Measurements from ENCODE around the gene TENM3.
A peak's percentile ranks its signal among the peaks of the same experiment; 100 is the strongest.
"Not testable (repeated sequence)": the region's sequence is repeated elsewhere in the genome, so short reads cannot be mapped to it uniquely, and the experiment has no call there.

The TENM3 gene

DNA sequence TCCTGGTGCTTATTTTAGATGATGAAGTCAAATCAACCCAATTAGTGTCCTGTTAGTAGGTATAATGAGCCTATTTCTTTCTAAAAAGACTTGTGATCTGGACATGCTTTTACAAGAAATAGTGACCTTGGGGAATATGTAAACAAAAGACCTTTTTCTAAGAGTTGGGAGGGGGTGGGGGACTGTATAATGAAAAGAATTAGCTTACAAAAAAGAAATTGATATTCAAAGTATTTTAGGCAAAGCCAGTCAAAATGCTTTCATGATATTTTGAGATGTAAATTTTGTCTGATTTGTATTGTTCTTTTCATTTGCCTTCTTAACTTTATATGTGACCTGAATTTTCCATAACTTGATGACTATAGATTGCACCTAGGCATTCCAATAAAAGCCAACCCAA lies 559.4 kb downstream of the TENM3 start:
- DNase-seq, result no peak

GRCh38 chr4:182803235-182803634 lies 560.0 kb downstream of the TENM3 start:
- DNase-seq, result no peak

GRCh38 chr4:182804131-182804530 lies 560.9 kb downstream of the TENM3 start:
- no peak for DNase-seq

DNA sequence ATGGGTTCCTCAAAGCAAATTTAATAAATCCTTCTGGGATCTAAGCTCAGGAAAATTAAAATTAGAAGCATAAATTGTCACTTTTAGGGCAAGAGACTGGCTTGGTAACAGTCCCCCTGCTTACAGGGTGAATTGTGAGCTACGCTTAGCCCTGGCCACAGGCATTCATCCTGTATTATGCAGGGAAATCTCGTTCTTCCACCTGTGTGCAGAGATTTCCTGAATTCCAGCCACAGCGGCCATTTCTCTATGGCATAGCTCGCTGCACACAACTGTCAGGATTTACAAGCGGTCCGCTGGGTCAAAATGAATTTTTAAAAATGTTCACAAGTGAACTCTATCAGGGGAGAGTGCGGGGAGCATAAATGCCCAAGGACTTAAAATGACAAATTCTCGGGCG lies 562.1 kb downstream of the TENM3 start:
- DNase-seq, result no peak

DNA sequence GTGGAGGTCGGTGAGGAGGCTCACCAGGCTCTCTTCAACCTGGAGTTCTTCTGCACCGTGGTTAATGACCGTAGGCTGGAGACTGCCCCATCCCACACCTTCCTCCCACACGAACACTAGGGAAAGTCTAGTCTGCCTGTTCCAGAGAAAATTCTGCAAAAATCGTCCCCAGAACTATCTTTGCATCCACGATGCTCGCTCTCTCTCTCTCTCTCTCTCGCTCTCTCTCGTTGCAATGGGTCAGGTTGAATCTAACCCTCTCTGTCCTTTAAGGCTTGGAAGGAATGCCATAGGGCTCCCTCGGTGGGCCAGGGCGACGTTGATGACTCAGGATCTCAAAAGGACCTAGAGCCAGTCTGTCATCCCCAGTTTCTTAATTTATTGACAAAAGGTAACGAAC lies 562.5 kb downstream of the TENM3 start:
- no peak for DNase-seq

DNA sequence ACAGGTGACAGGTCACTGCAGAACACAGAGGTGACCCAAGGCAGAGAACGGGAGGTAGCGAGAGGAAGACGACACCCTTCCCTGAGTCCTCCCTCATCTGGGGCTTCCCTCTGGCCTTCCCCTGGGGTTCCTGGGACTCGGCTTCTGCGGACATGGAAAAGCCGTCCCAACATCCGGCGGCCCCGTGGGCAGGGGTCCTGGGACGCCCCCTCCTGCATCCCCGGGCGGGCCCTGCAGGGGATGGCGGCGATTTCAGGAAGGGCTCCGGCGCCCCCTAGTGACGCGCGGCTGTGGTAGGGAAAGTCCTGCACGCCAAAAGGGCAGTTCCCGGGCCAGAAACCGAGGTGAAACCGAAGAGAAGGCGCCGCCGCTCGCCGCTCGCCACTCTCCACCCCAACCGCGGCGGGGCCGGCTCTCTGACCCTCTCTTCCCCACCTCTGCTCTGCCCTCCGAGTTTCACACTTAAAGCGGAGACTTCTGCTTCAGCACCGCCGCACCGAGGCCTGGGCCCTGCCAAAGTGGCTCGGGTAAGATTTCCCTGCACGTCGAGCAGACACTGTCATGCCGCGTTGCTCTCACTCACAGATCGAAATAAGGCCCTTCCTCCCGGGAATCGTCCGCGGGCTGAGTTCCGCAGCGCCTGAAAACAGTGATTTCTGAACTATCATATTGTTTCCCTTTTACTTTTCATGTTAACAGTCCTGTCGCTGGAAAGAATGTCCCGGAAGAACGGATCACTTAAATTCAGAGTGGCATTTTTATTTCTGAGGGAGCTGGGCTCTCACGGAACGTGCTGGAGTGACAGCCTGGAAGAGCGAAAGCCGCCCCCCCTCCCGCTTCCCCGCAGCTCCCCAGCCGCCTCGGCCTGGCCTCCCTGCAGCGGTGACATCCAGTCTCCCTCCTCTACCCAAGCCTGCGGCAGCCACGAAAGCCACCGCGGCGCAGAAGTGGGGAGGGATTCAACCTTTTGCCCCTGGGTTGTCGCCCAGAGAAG lies 563.4 kb downstream of the TENM3 start:
- peak; percentile 40 for DNase-seq

DNA sequence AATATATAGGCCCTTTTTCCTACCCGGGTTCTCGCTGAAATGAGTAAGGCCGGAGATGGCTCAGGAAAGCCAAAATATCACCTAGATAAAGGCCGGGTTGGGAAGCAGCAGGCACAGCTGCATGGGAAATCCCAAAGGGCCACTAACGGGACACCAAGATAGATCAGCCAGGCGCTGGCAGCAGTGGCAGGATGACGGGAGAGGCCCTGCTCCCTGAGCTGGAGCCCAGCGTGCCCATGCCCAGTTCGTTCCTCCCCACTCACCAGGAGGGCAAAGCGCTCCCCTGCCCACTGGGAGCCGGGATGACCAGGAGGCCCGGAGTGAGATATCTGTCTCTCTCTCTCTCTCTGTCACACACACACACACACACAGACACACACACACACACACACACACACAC lies 564.1 kb downstream of the TENM3 start:
- no peak for DNase-seq

- no peak for DNase-seq
These were observed 564.8 kb downstream of the TENM3 start for GRCh38 chr4:182807767-182808548.

GRCh38 chr4:182808673-182809416 lies 565.6 kb downstream of the TENM3 start:
- DNase-seq, result peak; percentile 92

DNA sequence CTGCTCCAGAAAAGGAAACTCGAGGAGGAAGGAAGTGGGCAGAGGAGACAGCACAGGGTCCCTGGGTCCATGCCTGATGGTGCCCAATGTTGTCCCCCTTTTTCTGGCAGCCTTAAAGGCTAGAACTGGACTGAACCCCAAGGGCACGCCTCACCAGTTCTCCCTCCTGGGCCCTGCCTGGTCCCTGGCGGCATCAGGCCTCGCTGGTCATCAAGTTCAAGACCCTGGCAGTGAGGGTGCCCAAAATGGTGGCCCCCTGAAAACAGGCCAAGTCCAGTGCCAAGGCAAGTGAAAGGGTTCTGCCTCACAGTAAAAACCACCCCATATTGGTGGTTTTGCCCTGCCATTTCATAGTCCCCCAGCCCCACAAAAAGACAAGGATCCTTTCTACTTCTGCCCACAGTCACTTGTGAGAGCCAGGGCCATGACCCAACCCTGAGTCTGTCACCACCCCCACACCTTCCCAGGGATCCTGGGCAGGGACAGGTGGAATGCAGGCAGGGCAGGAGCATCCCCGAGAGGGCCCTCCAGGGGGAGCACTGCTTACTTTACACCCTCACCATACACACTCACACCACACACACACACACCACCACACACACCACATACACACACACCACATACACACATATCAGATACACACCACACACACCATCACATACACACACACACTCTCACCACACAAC lies 566.4 kb downstream of the TENM3 start:
- DNase-seq, result no peak

DNA sequence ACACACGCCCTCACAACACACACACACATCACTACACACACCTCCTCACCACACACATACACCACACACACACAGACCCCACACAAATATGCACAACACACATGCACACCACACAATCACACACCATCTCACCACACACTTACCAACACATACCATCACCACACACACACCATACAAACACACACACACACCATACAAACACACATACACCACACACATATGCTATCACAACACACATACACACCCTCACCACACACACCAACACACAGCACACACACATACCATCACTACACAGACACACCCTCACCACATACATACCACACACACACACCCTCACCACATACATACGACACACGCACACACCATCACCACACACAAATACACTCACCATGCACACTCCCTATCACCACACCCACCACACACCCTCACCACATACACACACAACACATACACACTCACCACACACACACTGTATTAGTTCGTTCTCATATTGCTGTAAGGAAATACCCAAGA lies 567.0 kb downstream of the TENM3 start:
- DNase-seq, result no peak

- DNase-seq, result no peak
These were observed 569.7 kb downstream of the TENM3 start for GRCh38 chr4:182812916-182813315.

GRCh38 chr4:182814065-182814464 lies 570.9 kb downstream of the TENM3 start:
- DNase-seq, result not testable (repeated sequence)

- DNase-seq, result no peak
These were observed 575.9 kb downstream of the TENM3 start for GRCh38 chr4:182818926-182819730.

GRCh38 chr4:182819751-182820150 lies 576.5 kb downstream of the TENM3 start:
- DNase-seq, result no peak

- DNase-seq, result no peak
These were observed 579.4 kb downstream of the TENM3 start for GRCh38 chr4:182822554-182822953.

- no peak for DNase-seq
These were observed 580.4 kb downstream of the TENM3 start for GRCh38 chr4:182823576-182823975.

DNA sequence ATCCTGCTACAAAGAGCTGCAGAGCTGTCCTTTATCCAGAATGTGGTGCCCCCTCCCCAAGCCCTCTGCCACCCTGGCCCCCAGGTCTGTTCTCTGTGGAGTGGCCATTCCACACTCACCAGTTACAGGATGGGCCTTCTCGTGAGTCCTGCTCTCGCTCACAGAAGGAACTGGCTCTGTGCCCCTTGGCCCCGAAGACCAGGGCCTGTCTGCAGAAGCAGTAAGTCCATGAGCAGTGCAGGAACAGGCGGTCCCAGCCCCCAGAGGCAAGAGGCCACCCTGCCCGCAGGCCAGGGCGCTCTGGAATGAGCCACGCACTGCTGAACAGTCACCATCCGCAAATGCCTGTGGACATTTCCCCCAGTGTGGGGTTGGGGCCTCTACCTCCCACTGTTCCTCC lies 581.8 kb downstream of the TENM3 start:
- DNase-seq, result no peak

DNA sequence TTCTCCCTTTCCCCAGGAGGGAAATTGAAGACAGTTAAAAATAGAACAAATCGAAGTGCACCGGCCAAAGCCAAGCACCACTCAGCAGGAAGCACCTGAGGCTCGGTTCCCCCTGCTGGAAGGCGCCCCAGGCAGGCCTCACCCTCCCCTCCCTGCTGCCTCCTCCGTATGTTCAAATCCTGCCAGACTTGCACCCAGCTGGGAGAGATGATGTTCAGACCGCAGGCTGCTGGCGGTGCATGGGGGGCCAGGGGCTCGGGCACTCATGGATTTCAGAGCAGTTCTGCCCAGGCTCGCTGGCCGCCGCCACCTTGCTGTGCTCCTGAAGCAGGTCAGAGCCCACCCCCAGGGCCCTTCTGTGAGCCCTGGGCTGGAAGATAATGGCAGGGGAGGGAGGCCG lies 582.6 kb downstream of the TENM3 start:
- no peak for DNase-seq

GRCh38 chr4:182826391-182826790 lies 583.2 kb downstream of the TENM3 start:
- DNase-seq, result no peak

- no peak for DNase-seq
These were observed 584.0 kb downstream of the TENM3 start for GRCh38 chr4:182827166-182827565.
